HFFc6 (cell line): ENCODE results near the gene SH3D19. TPM values are rescaled to one million over a fixed set of nuclear protein-coding genes. Genes with fewer than 3 reads are reported as not detected.

Source experiments
- DNase-seq: peaks from one replicate; pipeline ENCODE4 v3.0.0-alpha.2; 2018
- H3K27ac Mint-ChIP-seq: 2 replicates; pipeline ENCODE4 v1.8.0; 2020; ENCODE audit warnings: mild to moderate bottlenecking, mixed read lengths
- H3K27me3 Mint-ChIP-seq: 2 replicates; pipeline ENCODE4 v1.8.0; 2021; ENCODE audit warnings: mild to moderate bottlenecking, moderate library complexity, mixed read lengths; ENCODE audit not compliant: insufficient read depth
- H3K36me3 Mint-ChIP-seq: 2 replicates; pipeline ENCODE4 v1.8.0; 2021; ENCODE audit warnings: low read depth, mixed read lengths
- H3K4me1 Mint-ChIP-seq: 2 replicates; pipeline ENCODE4 v1.8.0; 2020; ENCODE audit warnings: low read depth, mixed read lengths
- H3K4me3 Mint-ChIP-seq: 2 replicates; pipeline ENCODE4 v1.8.0; 2020; ENCODE audit warnings: mild to moderate bottlenecking, moderate library complexity, mixed read lengths
- H3K9me3 Mint-ChIP-seq: 2 replicates; pipeline ENCODE4 v1.8.0; 2020; ENCODE audit warnings: mild to moderate bottlenecking, mixed read lengths
- total RNA-seq, 6 experiments: library from RNA; stranded (reverse); fragmentation: NEBNext Ultra II Directional; extraction: Animal tissue kit (Norgen Biotek cat#: 25700); gene quantifications; 2 replicates in 1 of 6; 3 replicates in 5 of 6; pipeline ENCODE4 v1.2.3, GENCODE V29; 2021
- TF ChIP-seq, protein P1 (sequence below): fragments of 200-600 bp; sonication (generic); IDR thresholded peaks from 2 replicates; pipeline ENCODE4 v1.5.0; 2021; ENCODE audit warnings: antibody characterized with exemption, mild to moderate bottlenecking

SH3D19 gene
- total RNA-seq, 6 experiments from 2014 or later: 40.2 to 52.9 (median 51.0) TPM

DNA sequence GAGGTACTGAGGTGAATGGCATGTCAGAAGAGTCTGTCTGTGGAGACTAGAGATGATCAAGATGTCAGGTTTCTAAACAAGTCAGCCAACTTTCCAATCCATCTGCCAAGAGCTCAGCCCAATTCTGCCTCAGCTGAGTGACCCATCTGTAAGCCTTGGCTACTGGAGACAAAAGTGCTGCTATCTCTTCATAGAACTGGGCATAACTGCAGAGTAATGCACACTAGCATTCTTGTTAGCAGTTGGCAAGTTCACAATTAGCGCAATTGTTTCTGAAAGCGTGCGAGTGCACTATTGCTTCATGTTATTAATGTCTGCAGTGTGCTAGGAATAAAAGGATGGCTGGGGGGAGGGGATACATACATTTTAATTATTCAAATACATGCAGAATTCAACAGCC lies 32.9 kb upstream of the SH3D19 start:
- Mint-ChIP-seq H3K4me1 (peaks cover 20% of the 10 kb centered on the region), H3K27ac (no peak overlapping the region), H3K4me3 (no peak overlapping the region), H3K9me3 (no peaks in the 10 kb centered on the region), H3K36me3 (no peaks in the 10 kb centered on the region), H3K27me3 (peaks cover 5% of the 10 kb centered on the region; the same call in 1 of the 2 replicates)
- DNase-seq: no peak
- TF ChIP-seq, protein P1, sequence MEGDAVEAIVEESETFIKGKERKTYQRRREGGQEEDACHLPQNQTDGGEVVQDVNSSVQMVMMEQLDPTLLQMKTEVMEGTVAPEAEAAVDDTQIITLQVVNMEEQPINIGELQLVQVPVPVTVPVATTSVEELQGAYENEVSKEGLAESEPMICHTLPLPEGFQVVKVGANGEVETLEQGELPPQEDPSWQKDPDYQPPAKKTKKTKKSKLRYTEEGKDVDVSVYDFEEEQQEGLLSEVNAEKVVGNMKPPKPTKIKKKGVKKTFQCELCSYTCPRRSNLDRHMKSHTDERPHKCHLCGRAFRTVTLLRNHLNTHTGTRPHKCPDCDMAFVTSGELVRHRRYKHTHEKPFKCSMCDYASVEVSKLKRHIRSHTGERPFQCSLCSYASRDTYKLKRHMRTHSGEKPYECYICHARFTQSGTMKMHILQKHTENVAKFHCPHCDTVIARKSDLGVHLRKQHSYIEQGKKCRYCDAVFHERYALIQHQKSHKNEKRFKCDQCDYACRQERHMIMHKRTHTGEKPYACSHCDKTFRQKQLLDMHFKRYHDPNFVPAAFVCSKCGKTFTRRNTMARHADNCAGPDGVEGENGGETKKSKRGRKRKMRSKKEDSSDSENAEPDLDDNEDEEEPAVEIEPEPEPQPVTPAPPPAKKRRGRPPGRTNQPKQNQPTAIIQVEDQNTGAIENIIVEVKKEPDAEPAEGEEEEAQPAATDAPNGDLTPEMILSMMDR: no peak

DNA sequence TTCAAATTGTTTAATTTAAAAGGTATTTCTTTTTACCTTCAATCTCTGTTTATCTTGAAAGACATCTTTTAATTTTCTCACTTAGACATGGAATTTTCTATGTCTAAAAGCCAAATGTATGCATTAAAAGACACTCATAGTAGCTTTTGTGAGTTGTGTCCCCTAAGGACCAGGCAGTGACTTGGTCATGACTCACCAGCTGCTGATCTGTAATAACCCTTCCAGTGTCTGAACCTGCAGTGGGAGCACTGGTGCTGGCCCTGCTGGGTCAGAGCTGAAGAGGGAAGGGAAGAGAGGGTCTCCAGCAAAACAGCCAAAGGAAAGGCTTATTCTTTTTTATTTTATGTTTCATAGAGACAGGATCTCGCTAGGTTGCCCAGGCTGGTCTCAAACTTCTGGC lies 31.1 kb upstream of the SH3D19 start:
- H3K27ac Mint-ChIP-seq: no peak overlapping the region
- H3K9me3 Mint-ChIP-seq: no peaks in the 10 kb centered on the region
- TF ChIP-seq, protein P1: no peak
- H3K4me1 Mint-ChIP-seq: peaks cover 12% of the 10 kb centered on the region
- H3K27me3 Mint-ChIP-seq: peaks cover 5% of the 10 kb centered on the region; the same call in 1 of the 2 replicates
- DNase-seq: peak; percentile 56
- H3K4me3 Mint-ChIP-seq: no peak overlapping the region
- no peaks in the 10 kb centered on the region for H3K36me3 Mint-ChIP-seq

- TF ChIP-seq, protein P1: no peak
- no peak overlapping the region for H3K27ac Mint-ChIP-seq
- peaks cover 5% of the 10 kb centered on the region; the same call in 1 of the 2 replicates for H3K27me3 Mint-ChIP-seq
- H3K4me1 Mint-ChIP-seq: peaks cover 12% of the 10 kb centered on the region
- DNase-seq: no peak
- H3K36me3 Mint-ChIP-seq: no peaks in the 10 kb centered on the region
- H3K9me3 Mint-ChIP-seq: no peaks in the 10 kb centered on the region
- H3K4me3 Mint-ChIP-seq: no peak overlapping the region
These were observed 29.8 kb upstream of the SH3D19 start for GRCh38 chr4:151355155-151355554.

- H3K9me3 Mint-ChIP-seq: peaks cover 8% of the 10 kb centered on the region
- H3K4me1 Mint-ChIP-seq: no peaks in the 10 kb centered on the region
- no peak for DNase-seq
- H3K4me3 Mint-ChIP-seq: no peak overlapping the region
- TF ChIP-seq, protein P1: no peak
- H3K36me3 Mint-ChIP-seq: 0 out of 2 replicates have a peak, but pooled peaks cover 8% of the 10 kb centered on the region
- H3K27me3 Mint-ChIP-seq: peaks cover 9% of the 10 kb centered on the region; the same call in 1 of the 2 replicates
- no peak overlapping the region for H3K27ac Mint-ChIP-seq
These were observed 22.3 kb upstream of the SH3D19 start for GRCh38 chr4:151347490-151348235.

DNA sequence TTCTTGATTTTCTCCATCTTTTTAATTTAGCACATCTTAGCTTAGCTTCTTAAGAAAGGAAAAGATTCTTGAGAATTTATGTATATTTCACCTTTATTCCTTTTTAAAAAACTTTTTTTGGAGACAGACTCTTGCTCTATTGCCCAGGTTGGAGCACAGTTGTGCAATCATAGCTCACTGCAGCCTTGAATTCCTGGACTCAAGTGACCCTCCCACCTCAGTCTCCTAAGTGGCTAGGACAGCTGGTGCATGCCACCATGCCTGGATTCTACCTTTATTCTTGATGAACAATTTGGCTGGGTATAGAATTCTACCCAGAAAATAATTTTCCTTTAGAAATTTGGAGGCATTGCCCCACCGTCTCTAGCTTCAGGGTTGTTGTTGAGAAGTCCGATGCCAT lies 19.5 kb upstream of the SH3D19 start:
- Mint-ChIP-seq H3K9me3 (peaks cover 8% of the 10 kb centered on the region), H3K36me3 (0 out of 2 replicates have a peak, but pooled peaks cover 8% of the 10 kb centered on the region), H3K27ac (no peak overlapping the region), H3K4me1 (peaks cover 8% of the 10 kb centered on the region; the same call in 1 of the 2 replicates), H3K27me3 (peaks cover 9% of the 10 kb centered on the region; the same call in 1 of the 2 replicates), H3K4me3 (no peak overlapping the region)
- DNase-seq: no peak
- TF ChIP-seq, protein P1: no peak
